Fibroblast of mammary gland (primary cell): Measurements from ENCODE around the gene CARTPT.

ENCODE experiments used
- DNase-seq: peaks from one replicate; pipeline ENCODE4 v3.0.0-alpha.2; 2010; ENCODE audit warnings: low read depth
- H3K4me3 ChIP-seq: 2 replicates; pipeline ENCODE4 v1.5.1; 2011; ENCODE audit warnings: low read depth, mild to moderate bottlenecking, low read length, moderate library complexity; ENCODE audit not compliant: control insufficient read depth
- CTCF ChIP-seq: conservative IDR thresholded peaks from 2 replicates; pipeline ENCODE4 v1.5.1; 2011; ENCODE audit warnings: low read depth, low read length, inconsistent platforms; ENCODE audit not compliant: control insufficient read depth, insufficient read depth

Gene CARTPT

GRCh38 chr5:71693828-71694427 lies 25.1 kb upstream of the CARTPT start:
- no peak for TF ChIP-seq CTCF
- DNase-seq = no peak
- H3K4me3 ChIP-seq = no peak overlapping the region

- no peak for DNase-seq
- no peak for TF ChIP-seq CTCF
Observed at GRCh38 chr5:71695071-71695470, 24.0 kb upstream of the CARTPT start.

GRCh38 chr5:71695595-71695994 lies 23.5 kb upstream of the CARTPT start:
- no peak for TF ChIP-seq CTCF
- no peak overlapping the region for H3K4me3 ChIP-seq
- DNase-seq = no peak

More at GRCh38 chr5:71695071-71695470, 24.0 kb upstream of the CARTPT start:
- no peak overlapping the region for H3K4me3 ChIP-seq

- peak; percentile 56 for TF ChIP-seq CTCF
Observed at GRCh38 chr5:71697967-71698366, 21.1 kb upstream of the CARTPT start.

GRCh38 chr5:71699233-71699632 lies 19.8 kb upstream of the CARTPT start:
- no peak for DNase-seq
- TF ChIP-seq CTCF = no peak
- no peak overlapping the region for H3K4me3 ChIP-seq

More at GRCh38 chr5:71697967-71698366, 21.1 kb upstream of the CARTPT start:
- no peak overlapping the region for H3K4me3 ChIP-seq
- DNase-seq = peak; percentile 5

GRCh38 chr5:71699751-71700150 lies 19.3 kb upstream of the CARTPT start:
- TF ChIP-seq CTCF = no peak
- H3K4me3 ChIP-seq = no peak overlapping the region
- no peak for DNase-seq

- H3K4me3 ChIP-seq = no peak overlapping the region
- DNase-seq = no peak
- no peak for TF ChIP-seq CTCF
Observed at GRCh38 chr5:71700803-71701202, 18.3 kb upstream of the CARTPT start.
